H1 (cell line): ENCODE measurements around the gene CKAP2L. TPM values are rescaled to one million over a fixed set of nuclear protein-coding genes. Genes with fewer than 3 reads are reported as not detected.

ENCODE experiments used
- CTCF ChIA-PET: fragments of 300-600 bp; sonication (Branson Sonifier 250); formaldehyde crosslinking; loops from one replicate; lab custom pipeline; 2021; ENCODE audit not compliant: partially characterized antibody; lab: Charles Lee
- POLR2A ChIA-PET: fragments of 300-600 bp; sonication (Branson Sonifier 250); formaldehyde crosslinking; loops from one replicate; lab custom pipeline; 2021; ENCODE audit warnings: inconsistent platforms; ENCODE audit not compliant: partially characterized antibody; lab: Charles Lee
- DNase-seq, 2 experiments: peaks; one replicate each; pipeline versions ENCODE4 v3.0.0 to v3.0.0-alpha.2; 2010 to 2022; ENCODE audit warnings: low spot score in 2 of 2, low read depth in 1 of 2, mixed read lengths in 1 of 2
- FAIRE-seq: peaks from 2 replicates; lab custom pipeline; 2011; peaks lifted over from hg19 to GRCh38; lab: Jason Lieb, UNC
- H2AFZ ChIP-seq: 2 replicates; pipeline ENCODE4 v1.8.1; 2012; ENCODE audit warnings: low read length, inconsistent platforms
- H2AK5ac ChIP-seq: 2 replicates; pipeline ENCODE4 v1.6.1; 2013; ENCODE audit warnings: low read depth, low read length
- H2BK120ac ChIP-seq: replicated peaks from 2 replicates; pipeline ENCODE3; 2013; ENCODE audit warnings: low read depth, low read length, inconsistent platforms
- H2BK12ac ChIP-seq: 2 replicates; pipeline ENCODE4 v1.6.1; 2013; ENCODE audit warnings: low read depth, low read length
- H2BK15ac ChIP-seq: 2 replicates; pipeline ENCODE4 v1.6.1; 2013; ENCODE audit warnings: low read length
- H2BK20ac ChIP-seq: 2 replicates; pipeline ENCODE4 v1.6.1; 2013; ENCODE audit warnings: low read length
- H2BK5ac ChIP-seq: 2 replicates; pipeline ENCODE4 v1.6.1; 2013; ENCODE audit warnings: low read depth, low read length
- H3K14ac ChIP-seq: 2 replicates; pipeline ENCODE4 v1.6.1; 2013; ENCODE audit warnings: inconsistent platforms; ENCODE audit not compliant: insufficient read length
- H3K18ac ChIP-seq: 2 replicates; pipeline ENCODE4 v1.6.1; 2013; ENCODE audit warnings: low read length; ENCODE audit errors: extremely low read depth
- H3K23ac ChIP-seq: 2 replicates; pipeline ENCODE4 v1.6.1; 2013; ENCODE audit warnings: inconsistent platforms; ENCODE audit not compliant: insufficient read length
- H3K23me2 ChIP-seq: 2 replicates; pipeline ENCODE4 v1.6.1; 2013; ENCODE audit warnings: low read depth, low read length
- H3K27ac ChIP-seq: 2 replicates; pipeline ENCODE4 v1.6.1; 2011; ENCODE audit warnings: low read depth, low read length, inconsistent platforms
- H3K27me3 ChIP-seq, 4 experiments: replicated peaks in 1 of 4; 1 replicate in 1 of 4; 2 replicates in 3 of 4; pipeline versions ENCODE4 v1.6.1 to v1.8.1; 2011 to 2013; ENCODE audit warnings: low read length in 3 of 4, mild to moderate bottlenecking in 3 of 4, inconsistent platforms in 2 of 4, mixed read lengths in 2 of 4, moderate library complexity in 1 of 4; ENCODE audit not compliant: control insufficient read depth in 3 of 4, insufficient read depth in 3 of 4; ENCODE audit errors: extremely low read depth in 1 of 4
- H3K36me3 ChIP-seq, 4 experiments: 2 replicates each; pipeline versions ENCODE4 v1.6.1 to v1.8.1; 2011 to 2013; ENCODE audit warnings: mild to moderate bottlenecking in 4 of 4, low read length in 3 of 4, moderate library complexity in 2 of 4, control low read depth in 1 of 4, inconsistent platforms in 1 of 4; ENCODE audit not compliant: insufficient read depth in 4 of 4, control insufficient read depth in 2 of 4
- H3K4ac ChIP-seq: replicated peaks from 2 replicates; pipeline ENCODE3; 2013; ENCODE audit warnings: low read length, low read depth, mixed read lengths, inconsistent platforms; ENCODE audit not compliant: insufficient read length
- H3K4me1 ChIP-seq, 4 experiments: replicated peaks in 1 of 4; 1 replicate in 1 of 4; 2 replicates in 3 of 4; pipeline versions ENCODE4 v1.6.1 to v1.8.1; 2011 to 2013; ENCODE audit warnings: low read length in 3 of 4, inconsistent platforms in 2 of 4, mixed read lengths in 1 of 4; ENCODE audit not compliant: insufficient read depth in 4 of 4, control insufficient read depth in 3 of 4
- H3K4me2 ChIP-seq, 2 experiments: 2 replicates each; pipeline versions ENCODE4 v1.6.1 to v1.8.1; 2011 to 2013; ENCODE audit warnings: low read depth in 2 of 2, low read length in 2 of 2, control low read depth in 1 of 2, inconsistent platforms in 1 of 2, mild to moderate bottlenecking in 1 of 2; ENCODE audit not compliant: insufficient read depth in 1 of 2
- H3K4me3 ChIP-seq, 4 experiments: fragments of 200-600, 300-600 bp in 1 of 4; sonication (generic), shearing (Covaris generic), sonication (Bioruptor Twin) in 1 of 4; 2 replicates each; pipeline versions ENCODE4 v1.5.1 to v1.8.1; 2011 to 2016; ENCODE audit warnings: low read length in 4 of 4, low read depth in 3 of 4, control low read depth in 2 of 4, inconsistent platforms in 2 of 4, mild to moderate bottlenecking in 2 of 4, mixed read lengths in 1 of 4, moderate library complexity in 1 of 4; ENCODE audit not compliant: insufficient read depth in 2 of 4; ENCODE audit errors: extremely low read depth in 1 of 4
- H3K56ac ChIP-seq: replicated peaks from 2 replicates; pipeline ENCODE3; 2013; ENCODE audit warnings: low read depth, mild to moderate bottlenecking, mixed read lengths, low read length, inconsistent platforms; ENCODE audit not compliant: insufficient read length
- H3K79me1 ChIP-seq: 2 replicates; pipeline ENCODE4 v1.6.1; 2013; ENCODE audit warnings: low read depth, low read length, control low read depth
- H3K79me2 ChIP-seq, 2 experiments: 2 replicates each; pipeline versions ENCODE4 v1.6.1 to v1.8.1; 2012 to 2013; ENCODE audit warnings: low read length in 2 of 2, mild to moderate bottlenecking in 2 of 2, inconsistent platforms in 1 of 2; ENCODE audit not compliant: insufficient read depth in 2 of 2, control insufficient read depth in 1 of 2
- H3K9ac ChIP-seq, 4 experiments: replicated peaks in 1 of 4; 1 replicate in 1 of 4; 2 replicates in 3 of 4; pipeline versions ENCODE4 v1.6.1 to v1.8.1; 2011 to 2013; ENCODE audit warnings: low read depth in 3 of 4, low read length in 3 of 4, control low read depth in 2 of 4, mild to moderate bottlenecking in 2 of 4, moderate library complexity in 2 of 4, inconsistent platforms in 1 of 4; ENCODE audit errors: extremely low read depth in 1 of 4
- H3K9me3 ChIP-seq, 2 experiments: 2 replicates each; pipeline versions ENCODE4 v1.6.1 to v1.8.1; 2012 to 2013; ENCODE audit warnings: mild to moderate bottlenecking in 2 of 2, moderate library complexity in 2 of 2, control low read depth in 1 of 2, inconsistent platforms in 1 of 2, low read depth in 1 of 2, low read length in 1 of 2, mixed read lengths in 1 of 2; ENCODE audit not compliant: insufficient read depth in 2 of 2
- H4K20me1 ChIP-seq, 2 experiments: replicated peaks in 1 of 2; 2 replicates each; pipeline versions ENCODE3 to v1.8.1; 2011 to 2013; ENCODE audit warnings: inconsistent platforms in 2 of 2, low read length in 2 of 2, mild to moderate bottlenecking in 1 of 2; ENCODE audit not compliant: insufficient read depth in 2 of 2, control insufficient read depth in 1 of 2
- H4K5ac ChIP-seq: 2 replicates; pipeline ENCODE4 v1.6.1; 2013; ENCODE audit warnings: low read length, low read depth, mixed read lengths, inconsistent platforms; ENCODE audit not compliant: insufficient read length
- H4K8ac ChIP-seq: 2 replicates; pipeline ENCODE4 v1.8.0; 2013; ENCODE audit warnings: mild to moderate bottlenecking, moderate library complexity, low read length, inconsistent platforms; ENCODE audit not compliant: insufficient read depth; ENCODE audit errors: extremely low read depth
- H4K91ac ChIP-seq: replicated peaks from 2 replicates; pipeline ENCODE3; 2013; ENCODE audit warnings: low read length, mixed read lengths, inconsistent platforms; ENCODE audit not compliant: insufficient read length
- FOSL1 ChIP-seq: IDR thresholded peaks from 2 replicates; pipeline ENCODE4 v1.6.1; 2011; ENCODE audit warnings: mild to moderate bottlenecking, low read depth, low read length, moderate library complexity; ENCODE audit not compliant: insufficient read depth
- KDM1A ChIP-seq: fragments of 200-600, 300-600 bp; sonication (generic); IDR thresholded peaks from 2 replicates; pipeline ENCODE4 v1.7.1; 2016; ENCODE audit warnings: mild to moderate bottlenecking, low read length, borderline replicate concordance
- NRF1 ChIP-seq: IDR thresholded peaks from 2 replicates; pipeline ENCODE4 v1.6.1; 2011; ENCODE audit warnings: mild to moderate bottlenecking, low read depth, low read length, improper control_type of control experiment
- POLR2AphosphoS5 ChIP-seq: IDR thresholded peaks from 2 replicates; pipeline ENCODE4 v1.6.1; 2011; ENCODE audit warnings: low read depth, low read length
- WGBS, 2 experiments: shearing (Covaris generic) in 1 of 2; methylation state at CpG; one replicate each; pipeline versions ENCODE4 v1.1.6 to v1.1.7; 2013 to 2015; ENCODE audit warnings: low lambda C conversion rate in 2 of 2, mixed read lengths in 2 of 2, inconsistent platforms in 1 of 2, low coverage in 1 of 2, missing lambda C conversion rate in 1 of 2; ENCODE audit not compliant: insufficient replicate concordance in 2 of 2, insufficient coverage in 1 of 2, insufficient read length in 1 of 2; ENCODE audit errors: extremely low coverage in 1 of 2, missing lambda C conversion rate in 1 of 2; 5-methylcytosine and 5-hydroxymethylcytosine counted together
- polyA plus RNA-seq, 7 experiments: library from polyadenylated mRNA; depleted of rRNA in 3 of 7; stranded (reverse) in 5 of 7; unstranded in 2 of 7; fragments of >200 nt in 5 of 7; fragments of 200-250 nt in 2 of 7; gene quantifications; 1 replicate in 5 of 7; 2 replicates in 1 of 7; 4 replicates in 1 of 7; pipeline versions ENCODE4 v1.2.1 to v1.2.3, GENCODE V29; 2011 to 2013; ENCODE audit warnings: missing spikeins in 2 of 7, mixed read lengths in 2 of 7
- total RNA-seq: library from RNA; stranded (reverse); fragmentation: NEBNext Ultra II Directional; extraction: Animal tissue kit (Norgen Biotek cat#: 25700); gene quantifications from 2 replicates; pipeline ENCODE4 v1.2.1, GENCODE V29; 2021

The CKAP2L gene
- total and polyA plus RNA-seq, 2 of the 8 experiments (the other 6 are each of a cell fraction or from before 2014, with no cell fraction given): 2.5 to 20.7 TPM

DNA sequence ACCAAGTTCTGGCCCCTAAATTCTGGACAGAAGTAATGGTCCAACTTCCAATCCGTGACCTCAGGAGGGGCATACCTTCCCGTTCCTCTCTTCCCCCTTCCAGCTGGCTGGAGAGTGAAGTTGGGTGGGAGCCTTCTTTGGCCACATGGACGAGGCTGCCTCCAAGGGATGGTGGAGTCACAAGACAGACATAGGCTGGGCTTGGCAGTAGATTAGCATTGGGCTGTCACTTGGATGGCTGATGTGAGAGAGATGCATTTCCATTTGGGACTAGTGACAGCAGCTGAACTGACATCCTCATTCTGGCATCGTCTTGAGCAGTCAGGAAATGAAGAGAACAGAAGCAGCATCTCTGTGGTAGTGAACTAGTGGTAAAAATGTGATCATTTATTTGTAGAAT is 31.0 kb downstream of the CKAP2L start:
- Histone ChIP-seq H2BK12ac (no peak overlapping the region), H3K14ac (no peak overlapping the region), H3K4me3 (no peak overlapping the region), H4K8ac (no peak overlapping the region), H2AFZ (no peak overlapping the region), H2BK120ac (no peak overlapping the region), H3K4ac (no peak overlapping the region), H3K79me1 (no peaks in the 10 kb centered on the region), H2BK15ac (no peak overlapping the region), H3K23me2 (no peaks in the 10 kb centered on the region), H3K4me2 (no peak overlapping the region), H2AK5ac (no peak overlapping the region), H3K23ac (no peak overlapping the region), H3K79me2 (no peaks in the 10 kb centered on the region), H4K20me1 (no peaks in the 10 kb centered on the region), H3K56ac (no peak overlapping the region), H4K91ac (no peak overlapping the region), H4K5ac (no peak overlapping the region), H3K9ac (no peak overlapping the region), H2BK5ac (no peak overlapping the region), H2BK20ac (no peak overlapping the region), H3K4me1 (no peaks in the 10 kb centered on the region), H3K36me3 (peaks cover under 1 to 5% (median 4%) of the 10 kb centered on the region in 4 experiments; a peak in 5 of 8 replicates), H3K18ac (no peak overlapping the region), H3K27me3 (no peaks in the 10 kb centered on the region), H3K9me3 (no peaks in the 10 kb centered on the region), H3K27ac (no peak overlapping the region)
- POLR2A ChIA-PET: no interaction called here
- WGBS, 2 experiments: 90% methylated on average over 4 of the region's 4 CpGs; no CpG with 5 or more reads in 1 of the 2 experiments
- FAIRE-seq: no peak
- DNase-seq: no peak
- CTCF ChIA-PET: interaction anchor here (0.8 to 1.6 kb wide), 4 partner anchors 16 to 208 kb away, joined by 3 to 4 read pairs (median 3); no protein-coding TSS in a partner anchor
- TF ChIP-seq POLR2AphosphoS5 (no peak), KDM1A (no peak), FOSL1 (no peak), NRF1 (no peak)
